SW 1271 (cell line): ENCODE data around the gene ZMAT5.

Experiments used
- DNase-seq, 2 experiments: peaks; one replicate each; lab custom pipeline; 2025; lab: John Stamatoyannopoulos, UW

ZMAT5 gene, protein sequence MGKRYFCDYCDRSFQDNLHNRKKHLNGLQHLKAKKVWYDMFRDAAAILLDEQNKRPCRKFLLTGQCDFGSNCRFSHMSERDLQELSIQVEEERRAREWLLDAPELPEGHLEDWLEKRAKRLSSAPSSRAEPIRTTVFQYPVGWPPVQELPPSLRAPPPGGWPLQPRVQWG

GRCh38 chr22:29766632-29767170, at the start of gene ZMAT5:
TSS of gene ZMAT5 (minus strand) at chr22:29767007. CDS start at chr22:29748544, 18,463 bp downstream.
- peak; percentile 82 to 95 for DNase-seq

GRCh38 chr22:29816539-29816938, 49.7 kb upstream of the ZMAT5 start:
- no peak for DNase-seq

DNA sequence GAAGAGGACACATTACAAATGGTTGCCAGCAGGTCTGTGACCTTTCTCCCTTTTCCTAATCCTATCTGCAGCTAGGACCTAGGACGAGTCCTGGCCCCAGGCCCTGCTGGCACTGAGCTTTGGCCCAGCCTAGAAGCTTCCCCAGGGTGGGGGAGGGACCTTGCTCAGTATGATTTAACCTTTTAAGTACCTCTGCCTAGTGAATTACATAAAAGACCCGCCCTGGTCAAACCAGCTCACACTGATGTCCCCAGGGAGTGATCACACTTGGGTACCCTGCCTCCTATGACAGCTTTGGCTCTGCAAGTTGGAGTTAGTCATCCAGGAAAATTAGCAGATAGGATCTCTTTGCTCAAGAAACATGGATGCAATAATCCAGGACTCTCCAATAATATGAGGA, 49.3 kb upstream of the ZMAT5 start:
- no peak for DNase-seq

- no peak for DNase-seq
Observed at GRCh38 chr22:29815580-29815979, 48.8 kb upstream of the ZMAT5 start.

DNA sequence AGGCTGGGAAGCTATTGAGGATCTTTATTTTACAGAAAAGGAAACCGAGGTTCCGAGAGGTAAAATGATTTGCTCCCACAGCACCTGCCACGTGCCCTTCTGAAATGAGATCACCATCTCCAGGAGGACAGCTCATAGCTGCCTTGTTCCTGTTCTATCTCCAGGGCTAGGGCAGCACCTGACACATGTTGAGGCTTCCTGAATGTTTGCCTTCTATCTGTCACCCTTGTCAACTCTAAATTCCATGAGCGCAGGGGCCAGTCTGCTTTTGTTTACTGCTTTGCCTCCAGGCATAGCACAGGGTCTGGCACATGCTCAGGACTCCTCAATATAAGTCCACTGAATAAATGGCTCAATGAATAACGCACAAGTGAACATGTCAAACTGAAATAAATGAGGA, 47.2 kb upstream of the ZMAT5 start:
- no peak for DNase-seq

- no peak for DNase-seq
Observed at GRCh38 chr22:29813563-29813962, 46.8 kb upstream of the ZMAT5 start.

DNA sequence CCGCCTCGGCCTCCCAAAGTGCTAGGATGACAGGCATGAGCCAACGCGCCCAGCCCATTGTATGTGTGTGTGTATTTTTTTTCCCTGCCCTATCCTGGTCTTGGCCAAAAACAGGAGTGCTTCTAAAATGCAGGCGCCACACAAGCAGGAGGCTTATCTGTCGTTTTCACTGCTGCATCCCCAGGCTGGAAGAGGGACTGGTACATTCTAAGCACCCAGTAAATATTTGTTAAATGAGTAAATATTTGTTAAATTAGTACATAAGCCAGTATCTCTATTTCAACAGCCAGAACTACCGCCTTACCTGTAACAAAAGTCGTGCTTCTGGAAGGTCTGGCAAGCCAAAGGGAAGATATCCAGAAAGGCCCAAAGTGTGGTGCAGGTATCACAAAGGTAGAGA, 46.3 kb upstream of the ZMAT5 start:
- no peak for DNase-seq

- DNase-seq: no peak
Observed at GRCh38 chr22:29811377-29811776, 44.6 kb upstream of the ZMAT5 start.

DNA sequence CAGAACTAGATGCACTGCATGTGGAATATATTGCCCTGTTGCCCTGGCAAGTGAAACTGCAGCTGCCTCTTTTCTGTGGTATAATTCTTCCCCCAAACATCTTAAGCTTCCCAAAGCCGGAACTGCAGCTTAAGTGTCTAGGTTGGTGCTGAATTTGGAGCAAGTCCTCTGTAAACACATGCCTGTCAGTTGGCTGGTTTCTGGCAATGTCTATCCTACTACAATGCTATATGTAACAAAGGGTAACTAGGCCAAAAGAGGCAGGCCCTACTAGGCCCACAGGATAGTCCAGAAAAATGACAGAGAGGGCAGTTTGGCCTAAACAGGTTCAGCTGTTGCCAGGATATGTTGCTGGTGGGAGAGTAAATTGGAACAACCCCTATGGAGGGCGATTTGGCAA, 43.4 kb upstream of the ZMAT5 start:
- DNase-seq: no peak

DNA sequence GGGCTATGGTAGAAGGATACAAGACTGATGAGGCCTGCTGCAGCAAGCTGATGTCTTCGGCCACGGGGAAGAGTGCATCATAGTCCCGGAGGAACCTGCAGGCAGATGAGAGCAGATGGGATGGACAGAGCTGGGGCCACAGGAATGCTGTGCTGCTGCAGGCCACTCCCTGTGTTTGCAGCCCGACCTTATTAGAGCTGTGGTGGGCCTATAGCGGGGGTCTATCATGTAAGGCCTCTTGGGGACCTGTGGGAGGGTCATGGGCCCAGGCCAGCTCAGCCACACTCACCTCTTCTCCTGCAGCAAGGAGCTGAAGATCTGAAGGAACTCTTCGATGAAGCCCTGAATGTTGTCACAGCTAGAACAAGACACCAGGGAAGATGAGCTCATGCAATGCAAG, 39.4 kb upstream of the ZMAT5 start:
- DNase-seq: no peak

DNA sequence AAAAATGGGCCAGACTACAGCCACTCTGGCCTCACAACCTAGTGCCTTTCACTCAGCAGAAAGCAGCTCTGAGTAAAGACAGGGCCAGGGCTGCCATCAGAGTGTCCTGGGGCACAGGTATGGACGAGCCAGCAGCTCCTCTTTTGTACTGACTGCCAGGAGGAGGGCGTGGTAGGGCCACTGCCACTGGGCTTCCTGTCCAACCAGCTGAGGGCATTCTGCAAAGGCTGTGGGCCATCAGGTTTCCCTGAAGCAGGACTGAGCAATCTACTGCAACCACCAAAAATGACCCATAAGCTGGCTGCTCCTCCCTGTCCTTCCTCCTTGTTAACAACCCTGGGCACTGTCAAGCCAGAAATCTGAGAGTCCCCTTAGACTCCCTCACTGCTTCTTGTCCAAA, 38.2 kb upstream of the ZMAT5 start:
- no peak for DNase-seq

DNA sequence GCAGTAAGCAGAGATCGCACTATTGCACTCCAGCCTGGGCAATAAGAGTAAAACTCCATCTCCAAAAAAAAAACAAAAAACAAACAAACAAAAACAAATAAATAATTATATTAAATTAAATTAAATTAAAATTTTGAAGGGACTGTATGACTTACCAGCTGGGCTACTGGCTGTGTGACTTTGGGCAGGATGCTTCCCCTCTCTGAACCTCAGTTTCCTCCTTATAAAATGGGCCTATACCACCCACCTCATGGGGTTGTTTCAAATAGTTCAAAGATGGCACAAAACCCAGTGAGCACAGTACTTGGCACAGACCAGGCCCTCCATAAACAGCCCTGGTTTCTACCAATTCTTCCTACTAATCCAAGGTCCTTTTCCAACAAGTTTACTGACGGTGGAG, 36.4 kb upstream of the ZMAT5 start:
- no peak for DNase-seq

DNA sequence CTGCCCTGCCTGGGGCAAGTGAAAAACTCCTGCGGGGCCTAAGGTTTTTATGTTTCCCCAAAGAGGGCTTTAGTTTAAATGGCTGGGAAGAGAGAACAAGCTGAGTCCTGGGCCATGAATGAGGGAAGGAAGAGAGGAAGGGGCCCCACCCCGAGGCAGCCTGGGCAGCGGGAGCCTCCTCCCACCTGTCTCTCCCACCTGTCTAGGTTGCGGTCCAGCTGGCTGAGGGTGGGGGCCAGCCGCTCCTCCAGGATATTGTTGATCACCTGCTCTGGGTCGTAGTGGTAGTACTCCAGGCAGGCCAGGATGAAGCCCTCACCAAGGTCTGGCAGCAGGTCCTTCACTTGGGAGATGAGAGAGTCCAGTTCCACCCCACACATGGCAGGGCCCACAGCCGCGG, 35.0 kb upstream of the ZMAT5 start:
- no peak for DNase-seq

DNA sequence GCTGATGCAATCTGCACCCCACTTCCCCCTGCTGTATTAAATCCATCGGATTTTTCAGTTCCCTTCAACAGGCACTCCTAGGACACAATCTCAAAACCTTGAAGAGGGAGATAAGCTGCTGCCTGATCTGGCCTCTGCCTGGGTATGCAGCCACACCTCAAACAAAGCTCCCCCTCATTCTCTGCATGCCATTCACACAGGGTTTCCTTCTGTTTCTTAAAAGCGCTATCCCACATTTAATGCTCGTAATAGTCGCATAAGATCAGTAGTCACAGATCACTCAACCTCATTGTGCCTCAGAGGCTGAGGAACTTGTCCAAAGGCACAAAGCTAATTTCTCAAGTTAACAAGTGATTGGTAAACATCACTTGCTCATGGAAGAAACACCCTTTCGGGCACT, 34.3 kb upstream of the ZMAT5 start:
- DNase-seq: no peak

DNA sequence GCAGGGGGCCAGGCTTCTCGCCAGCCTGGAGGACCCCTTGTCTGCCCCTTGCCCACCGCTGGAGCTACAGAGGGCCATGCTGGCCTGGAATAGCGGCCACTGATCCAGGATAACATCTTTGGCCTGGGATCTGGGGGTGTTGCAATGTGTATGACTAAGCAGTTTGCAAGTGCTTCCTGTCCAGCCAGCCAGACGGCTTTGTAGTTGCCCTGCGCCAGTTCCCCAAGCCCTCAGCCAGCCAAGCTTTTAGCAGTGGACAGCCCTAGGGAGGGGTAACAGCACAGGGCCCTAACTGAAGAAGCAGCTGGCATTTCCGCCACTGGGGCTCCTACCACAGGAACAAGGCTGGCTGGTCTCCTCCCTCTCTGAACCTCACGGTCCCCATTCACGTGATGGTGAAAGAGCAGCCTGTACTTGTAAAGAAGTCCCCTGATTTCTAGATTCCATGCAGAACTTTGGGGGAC, 32.4 kb upstream of the ZMAT5 start:
- DNase-seq: peak in 1 of 2 experiments; percentile 21

DNA sequence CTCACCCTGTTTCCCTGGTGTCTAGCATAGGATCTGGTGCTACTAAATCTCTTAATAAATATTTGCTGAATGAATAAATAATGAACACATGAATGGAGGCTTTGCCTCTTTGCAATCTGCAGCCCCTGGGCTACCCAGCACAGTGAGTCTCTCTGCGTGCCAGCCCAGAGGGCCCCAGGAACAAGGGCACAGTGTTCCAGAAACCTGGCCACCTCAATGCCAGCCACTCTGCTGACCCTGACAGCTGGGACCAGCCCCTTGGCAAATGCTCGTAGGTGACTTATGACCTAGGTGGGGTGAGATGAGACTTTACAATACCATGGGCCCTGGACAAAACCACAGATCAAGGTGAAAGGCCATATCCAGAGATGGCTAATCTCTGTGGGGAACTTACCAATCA, 32.0 kb upstream of the ZMAT5 start:
- no peak for DNase-seq

GRCh38 chr22:29798318-29798717, 31.5 kb upstream of the ZMAT5 start:
- DNase-seq: no peak

- no peak for DNase-seq
Observed at GRCh38 chr22:29797351-29797750, 30.5 kb upstream of the ZMAT5 start.

GRCh38 chr22:29795663-29796062, 28.9 kb upstream of the ZMAT5 start:
- no peak for DNase-seq

DNA sequence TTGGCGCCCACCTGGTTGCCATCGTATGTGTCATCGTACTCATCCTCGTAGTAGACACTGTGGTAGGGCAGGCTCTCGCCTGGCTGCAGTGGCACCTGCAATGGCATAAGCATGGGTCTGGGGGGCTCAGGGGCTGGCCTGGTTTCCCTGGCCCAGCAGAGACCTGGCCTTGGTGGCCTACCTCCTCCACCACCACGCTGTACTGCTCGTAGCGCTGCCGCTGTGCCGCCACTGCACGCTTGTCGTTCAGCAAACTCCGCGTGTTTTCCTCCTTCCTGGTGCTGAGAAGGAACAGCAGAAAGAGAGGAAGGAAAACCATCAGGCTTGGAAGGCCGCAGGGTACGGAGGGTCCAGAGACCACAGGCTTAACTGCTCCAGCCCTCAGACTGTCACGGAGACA, 26.6 kb upstream of the ZMAT5 start:
- no peak for DNase-seq

DNA sequence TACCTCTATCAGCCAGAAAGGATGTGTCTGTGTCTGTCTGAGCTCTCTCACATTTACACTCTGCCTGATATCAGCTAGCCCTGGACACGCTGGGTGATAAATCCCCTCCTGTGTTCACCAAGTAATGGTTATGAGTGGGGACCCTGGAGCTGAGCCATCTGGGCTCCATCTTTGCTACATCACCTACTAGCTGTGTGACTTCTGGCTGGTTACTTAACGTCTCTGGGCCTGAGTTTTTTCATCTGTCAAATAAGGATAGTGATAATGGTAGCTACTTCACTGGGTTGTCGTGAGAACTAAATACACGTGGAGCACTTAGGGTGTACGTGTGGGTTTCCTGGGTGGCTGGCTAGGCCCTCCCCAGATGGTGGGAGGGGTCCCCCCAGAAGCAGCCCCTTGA, 23.3 kb upstream of the ZMAT5 start:
- no peak for DNase-seq

GRCh38 chr22:29788339-29789279, 21.8 kb upstream of the ZMAT5 start:
- DNase-seq: no peak

DNA sequence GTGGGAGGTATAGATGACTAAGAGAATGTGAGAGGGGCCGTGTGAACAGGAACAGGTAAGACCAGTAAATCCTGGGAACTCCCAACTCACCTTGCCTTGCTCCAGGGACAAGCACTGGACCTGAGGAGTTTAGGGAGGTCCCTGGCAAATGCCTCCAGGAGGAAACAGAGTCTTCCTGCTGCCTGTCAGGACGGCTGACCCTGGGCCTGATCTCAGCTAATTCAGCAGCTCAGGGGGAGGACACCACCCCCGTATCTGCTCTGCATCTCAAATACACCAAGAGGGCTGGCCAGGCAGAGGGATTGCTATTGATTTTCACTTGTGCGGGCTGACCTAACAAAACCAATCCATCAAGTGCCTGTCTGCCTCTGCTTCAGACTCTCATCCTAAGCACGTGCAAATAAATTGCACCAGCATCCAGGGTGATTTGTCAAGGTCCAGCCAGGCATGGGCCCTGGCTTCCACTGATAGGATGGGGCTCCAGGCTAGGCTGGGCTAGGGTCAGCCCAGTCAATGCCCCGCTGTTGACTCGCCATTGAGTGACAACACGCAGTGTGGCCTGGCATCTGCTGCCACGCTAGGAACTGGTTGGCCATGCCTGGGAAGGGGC, 20.7 kb upstream of the ZMAT5 start:
- DNase-seq: no peak
